HG03066 (cell line): ENCODE data around the gene KCNAB1.

Experiments used
- ATAC-seq: cut with Tn5 transposase; IDR thresholded peaks from one replicate; pipeline ENCODE4 v1.9.1; 2021; ENCODE audit warnings: low read depth; ENCODE audit not compliant: unreplicated experiment

Gene KCNAB1

DNA sequence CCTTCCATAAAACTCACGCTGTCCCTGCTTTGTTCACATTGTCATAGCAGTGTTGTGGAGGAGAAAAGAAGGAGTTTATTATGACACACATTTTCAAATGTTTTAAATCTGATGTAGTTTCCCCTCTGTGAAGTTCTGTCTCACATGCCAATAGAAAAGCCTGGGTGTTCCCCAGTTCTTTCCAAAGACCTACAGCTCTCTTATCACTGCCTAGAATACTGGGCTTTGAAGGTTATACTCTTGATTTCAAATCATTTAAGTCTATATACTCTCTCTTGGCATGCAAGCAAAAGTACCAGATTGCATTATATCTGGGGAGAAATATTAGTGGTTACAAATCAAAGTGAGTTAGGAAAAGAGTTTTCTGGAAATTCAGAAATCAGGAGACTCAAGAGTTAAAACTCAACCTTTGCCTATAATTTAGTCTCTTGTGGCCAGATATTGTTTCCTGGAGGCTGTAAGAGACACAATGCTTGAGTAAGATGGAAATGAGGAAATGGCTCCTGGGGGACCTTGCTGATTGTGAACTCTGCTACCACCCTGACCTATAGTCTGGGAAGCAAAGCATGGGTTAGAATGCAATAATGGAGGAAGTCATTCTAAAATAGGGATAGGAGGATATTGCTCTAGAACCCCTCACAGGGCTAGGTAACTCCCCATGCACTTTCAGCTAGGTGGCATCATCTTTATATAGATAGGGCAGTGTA, 182.8 kb downstream of the KCNAB1 start:
- no peak for ATAC-seq

DNA sequence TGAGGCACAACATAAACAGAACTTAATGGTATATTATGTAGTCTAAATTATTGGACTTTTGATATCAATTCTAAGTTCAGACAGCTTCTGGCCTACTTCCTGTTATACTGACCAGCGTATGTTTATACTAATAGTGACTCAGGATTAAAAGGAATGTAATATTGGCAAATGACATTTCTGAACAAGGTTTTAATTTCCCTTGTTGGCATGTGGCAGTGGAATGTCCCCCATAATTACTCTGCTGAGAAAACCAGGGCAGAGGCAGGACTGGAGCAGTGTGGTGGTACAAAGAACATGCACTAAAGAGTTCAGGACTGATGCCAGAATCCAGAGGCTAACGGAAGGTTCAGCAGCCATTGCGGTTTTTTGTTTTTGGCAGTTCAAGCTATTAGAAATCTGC, 184.0 kb downstream of the KCNAB1 start:
- ATAC-seq = no peak

DNA sequence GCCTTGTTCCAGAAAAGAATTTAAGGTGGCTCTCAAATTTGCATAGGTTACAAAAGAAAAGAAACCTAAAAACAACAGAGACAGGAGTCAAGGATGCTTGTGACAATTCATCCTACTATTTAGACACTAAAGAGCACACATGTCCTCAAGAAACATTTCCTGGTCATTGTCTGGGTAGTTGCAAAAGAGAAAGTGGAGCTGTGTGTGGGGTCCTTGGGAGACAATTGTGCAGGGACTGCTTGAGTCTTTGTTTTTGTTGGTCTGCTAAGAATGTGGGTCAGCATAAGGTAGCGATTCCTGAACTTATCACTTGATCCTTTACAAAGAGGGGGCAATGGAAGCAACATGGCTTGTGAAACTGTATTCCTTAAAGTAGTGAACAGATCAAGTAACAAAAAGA, 185.3 kb downstream of the KCNAB1 start:
- ATAC-seq = no peak

DNA sequence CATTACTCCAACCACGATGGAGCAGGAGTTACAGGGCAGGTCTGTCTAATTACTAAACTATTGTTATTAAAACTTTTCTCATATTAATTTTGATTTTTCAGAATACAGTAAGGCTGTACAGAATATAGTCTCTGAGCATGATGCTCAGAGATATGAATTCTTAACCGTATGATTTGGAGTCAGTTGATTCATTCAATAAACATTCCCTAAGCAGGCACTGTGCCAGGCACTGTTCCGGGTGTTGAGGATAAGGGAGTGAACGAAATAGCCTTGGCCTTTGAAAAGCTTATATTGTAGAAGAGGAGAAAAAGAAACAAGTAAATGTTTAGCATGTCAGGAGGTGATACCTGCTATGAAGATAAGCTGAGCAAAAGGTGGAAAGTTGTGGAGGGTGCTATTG, 187.3 kb downstream of the KCNAB1 start:
- ATAC-seq = no peak

DNA sequence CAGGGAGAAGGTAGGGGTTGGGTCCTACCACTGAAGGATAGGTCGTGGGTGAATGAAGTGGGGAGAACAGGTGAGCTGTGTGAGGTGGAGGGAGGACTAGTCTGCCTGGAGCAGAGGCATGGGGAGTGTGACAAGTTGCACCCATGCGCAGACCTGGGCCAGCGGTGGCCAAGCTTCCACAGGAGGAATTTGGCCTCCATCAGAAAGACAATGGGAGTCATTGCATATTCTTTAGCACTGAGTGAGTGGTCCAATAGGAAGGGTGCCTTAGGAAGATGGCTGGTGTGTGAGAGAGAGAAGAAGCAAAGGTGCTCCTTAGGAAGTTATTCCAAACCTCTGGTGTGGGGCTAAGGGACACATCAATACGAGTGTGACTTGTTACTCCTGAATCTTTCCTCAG, 191.1 kb downstream of the KCNAB1 start:
- ATAC-seq = no peak

DNA sequence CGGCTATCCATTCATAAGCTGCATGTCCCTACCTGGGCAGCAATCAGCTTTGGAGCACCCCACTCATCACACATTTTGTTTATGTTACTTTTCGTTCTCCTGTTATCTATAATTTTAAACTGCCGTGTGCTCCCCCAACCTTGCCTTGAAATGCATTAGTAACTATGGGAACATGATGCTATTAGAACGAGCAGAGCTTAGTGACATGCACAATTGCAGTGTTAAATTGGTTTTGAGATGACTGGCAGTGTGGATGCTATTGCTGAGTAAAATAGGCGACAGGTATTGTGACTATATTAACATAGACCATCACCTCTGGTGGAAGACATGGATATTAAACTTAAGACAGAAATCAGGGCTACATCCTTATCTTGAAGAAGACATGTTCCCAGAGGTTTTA, 191.6 kb downstream of the KCNAB1 start:
- ATAC-seq = no peak

DNA sequence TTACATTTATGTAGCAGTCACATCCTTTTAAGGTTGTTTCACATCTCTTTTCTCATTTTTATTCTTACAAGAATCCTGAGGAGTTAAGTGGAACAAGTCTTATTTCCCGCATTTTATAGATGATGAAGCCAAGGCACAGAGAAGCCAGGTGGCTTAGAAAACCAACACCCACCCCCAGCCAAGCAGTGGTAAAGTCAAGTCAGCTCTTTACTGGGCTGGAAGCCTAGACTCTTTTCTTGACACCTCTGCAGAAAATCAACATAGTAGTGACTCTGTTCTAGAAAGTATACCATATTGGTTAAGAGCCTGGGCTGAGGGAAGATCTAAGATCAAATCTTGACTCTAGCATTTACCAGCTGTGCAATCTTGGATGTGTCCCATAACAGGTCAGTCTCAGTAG, 195.7 kb downstream of the KCNAB1 start:
- ATAC-seq = no peak

DNA sequence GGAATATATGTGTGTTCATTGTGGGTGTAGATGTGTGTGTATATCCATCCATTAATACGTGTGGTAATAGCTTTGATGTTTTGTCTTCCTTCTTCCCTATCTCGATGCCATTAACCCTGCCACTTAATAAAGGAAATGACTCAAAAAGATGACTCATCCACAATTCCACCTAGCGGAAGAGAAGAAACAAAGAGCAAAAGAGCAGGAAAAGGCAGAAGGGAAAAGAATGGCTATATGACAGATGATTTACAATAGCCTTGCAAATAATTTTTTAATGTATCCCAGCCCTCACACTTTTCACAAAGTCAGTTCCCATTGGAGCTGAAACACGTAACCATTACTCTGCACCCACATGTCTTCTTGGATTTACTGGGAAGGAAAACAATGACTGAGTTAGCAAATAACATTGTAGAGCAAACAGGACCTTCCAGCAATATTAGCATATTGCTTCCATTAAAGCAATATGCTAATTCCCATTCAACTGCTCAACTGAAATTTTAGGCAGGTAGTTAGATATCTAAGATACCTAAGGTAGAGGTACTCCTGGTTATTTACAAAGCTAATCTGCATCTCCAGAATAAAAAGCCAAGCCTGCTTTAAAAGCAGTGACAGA, 197.2 kb downstream of the KCNAB1 start:
- ATAC-seq = no peak

DNA sequence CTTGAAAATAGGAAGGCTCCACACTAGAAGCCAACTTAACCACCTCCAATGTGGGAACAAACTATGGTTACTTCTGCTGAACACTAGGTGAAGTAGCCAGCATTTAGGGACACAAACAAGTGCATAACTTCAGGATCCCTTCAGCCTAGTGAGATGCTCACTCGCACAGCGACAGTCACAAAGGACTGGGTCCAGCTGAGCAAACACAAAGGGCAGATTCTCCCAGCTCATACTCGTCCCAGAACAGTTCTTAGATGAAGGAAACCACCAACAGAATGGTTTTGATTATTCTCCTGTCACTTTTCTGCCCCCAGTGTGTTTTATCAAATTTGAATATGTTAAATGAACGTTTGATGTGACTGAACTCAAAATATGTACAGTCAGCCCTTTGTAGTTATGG, 201.6 kb downstream of the KCNAB1 start:
- ATAC-seq = no peak

DNA sequence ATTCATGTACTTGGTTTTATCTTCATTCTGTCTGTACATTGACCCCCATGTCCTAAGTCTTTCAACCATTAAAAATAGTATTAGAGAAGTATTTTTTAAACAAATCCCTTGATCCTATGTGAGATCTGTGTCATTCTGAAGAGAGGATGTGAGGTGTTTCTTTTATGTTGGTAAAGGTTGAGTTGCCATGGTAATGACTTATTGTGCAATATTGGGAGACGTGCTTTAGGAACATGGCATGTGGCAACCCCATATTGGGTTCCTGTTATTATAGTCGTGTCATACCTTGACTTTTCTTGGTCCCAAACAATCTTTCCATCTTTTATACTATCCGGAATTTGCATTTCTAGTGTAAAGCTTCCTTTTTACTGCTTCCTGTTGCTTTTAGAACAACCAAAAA, 203.1 kb downstream of the KCNAB1 start:
- no peak for ATAC-seq

DNA sequence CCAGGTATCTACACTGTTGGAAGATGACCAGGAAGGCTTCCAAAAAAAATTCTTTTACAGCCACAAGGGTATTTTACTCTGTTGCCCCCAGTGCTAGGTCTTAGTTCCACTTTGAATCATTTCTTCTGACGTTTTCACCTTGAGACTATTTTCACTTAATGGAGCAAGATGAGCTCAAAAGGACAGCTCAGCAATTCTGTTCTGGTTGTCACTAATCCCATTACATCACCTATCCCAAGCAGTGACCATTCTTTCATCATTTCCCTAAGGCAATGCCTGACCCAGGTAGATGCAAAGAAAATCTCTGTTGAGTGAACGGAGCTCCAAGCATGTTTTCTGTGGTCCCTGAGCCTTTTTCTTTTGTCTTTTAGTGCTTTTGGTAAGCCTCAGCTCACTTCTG, 210.0 kb downstream of the KCNAB1 start:
- no peak for ATAC-seq

DNA sequence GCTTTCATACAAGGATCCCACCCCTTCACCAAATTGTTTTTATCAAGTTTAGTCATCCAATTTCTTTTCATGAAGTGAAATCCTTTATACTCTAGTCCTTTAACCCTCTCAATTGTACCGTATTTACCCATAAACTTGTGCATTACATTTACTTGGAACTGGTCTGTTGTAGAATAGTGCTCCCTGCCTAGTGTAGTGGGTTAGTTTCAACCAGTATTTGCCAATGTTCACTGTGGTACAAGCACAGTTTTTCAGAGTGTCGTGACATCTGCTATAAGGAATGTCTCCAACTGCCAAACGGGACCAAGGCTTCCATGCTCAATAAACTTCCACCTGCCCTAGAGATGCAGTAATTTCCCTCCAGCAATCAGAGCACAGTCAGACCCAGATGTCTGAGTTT, 211.9 kb downstream of the KCNAB1 start:
- no peak for ATAC-seq

DNA sequence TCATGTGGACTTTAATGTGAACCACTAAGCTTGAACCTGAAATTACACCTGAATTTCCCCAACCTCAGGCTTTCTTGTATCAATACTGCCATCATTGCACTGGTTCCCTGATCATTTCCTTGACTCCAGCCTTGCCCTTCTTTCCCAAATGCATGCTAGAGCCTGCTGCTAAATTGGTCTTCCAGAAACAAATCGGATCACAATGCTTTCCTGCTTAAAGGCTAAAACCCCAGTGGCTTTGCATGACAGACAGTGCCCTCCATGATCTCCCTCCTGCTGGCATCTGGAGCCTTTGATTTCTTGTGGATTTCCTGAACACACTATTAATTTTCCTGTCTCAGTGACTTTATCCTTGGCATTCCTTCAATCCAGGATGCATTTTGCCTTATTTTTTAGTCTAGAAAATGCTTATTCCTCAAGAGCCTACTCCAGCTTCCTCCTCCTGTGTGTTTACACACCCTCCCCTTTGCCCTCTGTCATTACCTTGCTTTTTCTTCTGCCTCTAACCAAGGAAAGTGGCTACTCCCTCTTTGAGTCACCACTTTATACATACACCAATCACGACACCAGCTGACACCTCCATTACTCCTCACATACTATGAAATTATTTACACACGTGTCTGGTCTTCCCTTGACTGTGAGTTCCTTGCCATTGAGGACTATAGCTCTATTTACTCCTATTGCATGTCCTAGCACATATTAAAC, 214.6 kb downstream of the KCNAB1 start:
- ATAC-seq = no peak

DNA sequence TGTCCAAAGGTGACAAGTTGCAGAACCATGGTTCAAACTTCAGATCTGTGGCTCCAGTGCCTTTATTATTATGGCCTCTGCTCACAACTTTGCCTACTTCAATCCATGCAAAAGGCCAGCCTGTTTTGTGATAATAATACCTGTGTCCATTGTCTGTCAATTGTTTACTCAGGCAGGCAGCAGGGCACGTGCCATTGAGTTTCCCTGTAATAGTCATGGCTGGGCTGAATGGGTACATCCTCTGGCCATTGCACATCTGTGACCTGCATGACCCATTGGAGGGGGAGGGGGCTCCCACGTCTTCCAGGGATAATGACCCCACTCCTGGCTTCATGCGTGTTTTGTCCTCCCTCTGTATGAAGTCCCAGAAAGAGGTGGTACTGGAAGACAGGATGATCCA, 219.1 kb downstream of the KCNAB1 start:
- no peak for ATAC-seq

DNA sequence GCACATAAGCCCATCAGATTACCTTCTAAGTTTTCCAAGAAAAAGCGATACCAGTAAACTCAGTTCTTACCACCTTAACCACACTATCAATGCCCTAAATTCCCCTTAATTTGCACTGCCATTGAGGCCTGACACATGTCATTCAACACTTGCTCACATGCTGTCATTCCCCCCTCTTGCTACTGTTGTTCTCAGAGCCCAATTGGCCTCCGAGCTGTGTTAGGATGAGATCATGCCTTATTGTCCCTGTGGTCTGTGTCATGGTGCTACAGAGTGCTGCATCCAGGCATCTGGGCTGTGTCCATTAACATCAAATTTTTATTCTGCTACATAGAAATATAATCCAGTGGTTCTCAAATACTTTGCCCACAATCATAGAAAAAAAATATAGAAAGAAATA, 221.0 kb downstream of the KCNAB1 start:
- no peak for ATAC-seq

DNA sequence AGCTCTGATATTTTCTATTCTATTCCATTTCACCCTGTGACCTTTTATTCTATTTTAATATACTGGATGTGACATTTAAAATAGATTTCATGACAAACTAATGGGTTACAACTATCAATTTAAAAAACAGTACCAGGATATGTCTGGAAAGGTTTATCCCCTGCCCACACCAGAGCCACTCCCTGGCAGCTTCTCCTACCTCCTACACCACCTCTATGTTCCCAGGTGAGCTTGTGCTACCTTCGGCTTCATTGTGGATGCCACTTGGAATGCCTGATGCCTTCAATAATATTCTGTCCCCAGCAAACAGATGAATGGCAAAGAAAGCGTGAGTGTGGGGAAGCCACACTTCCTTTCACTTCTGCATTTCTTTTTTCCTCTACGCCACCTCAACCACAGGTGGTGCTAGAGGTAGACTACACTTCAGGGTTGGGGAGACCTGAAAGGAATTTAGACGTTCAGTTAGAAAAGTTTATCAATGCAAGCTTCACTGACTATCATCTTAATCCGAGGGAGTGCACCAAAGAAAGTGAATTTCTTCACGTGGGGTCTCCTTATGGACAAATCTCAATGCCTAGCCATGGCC, 221.5 kb downstream of the KCNAB1 start:
- peak; percentile 100 for ATAC-seq

DNA sequence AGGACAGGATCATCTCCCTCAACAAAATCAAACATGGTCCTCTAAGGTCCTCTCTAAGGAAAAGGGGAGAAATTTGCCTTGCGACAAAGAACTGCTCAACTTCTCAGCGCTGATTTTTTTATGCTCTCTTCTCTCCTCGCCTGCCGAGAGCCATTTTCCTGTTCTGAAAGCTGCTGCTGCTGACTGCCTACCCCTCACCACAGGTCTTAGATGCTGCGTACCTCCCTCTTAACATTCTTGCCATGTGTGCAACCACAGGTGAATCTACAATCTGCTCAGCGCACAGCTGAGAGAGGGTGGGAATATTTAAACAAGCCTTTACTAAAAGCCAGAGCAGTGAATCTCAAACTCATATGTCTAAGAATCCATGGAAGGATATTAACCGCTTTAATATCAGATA, 223.8 kb downstream of the KCNAB1 start:
- ATAC-seq = no peak

DNA sequence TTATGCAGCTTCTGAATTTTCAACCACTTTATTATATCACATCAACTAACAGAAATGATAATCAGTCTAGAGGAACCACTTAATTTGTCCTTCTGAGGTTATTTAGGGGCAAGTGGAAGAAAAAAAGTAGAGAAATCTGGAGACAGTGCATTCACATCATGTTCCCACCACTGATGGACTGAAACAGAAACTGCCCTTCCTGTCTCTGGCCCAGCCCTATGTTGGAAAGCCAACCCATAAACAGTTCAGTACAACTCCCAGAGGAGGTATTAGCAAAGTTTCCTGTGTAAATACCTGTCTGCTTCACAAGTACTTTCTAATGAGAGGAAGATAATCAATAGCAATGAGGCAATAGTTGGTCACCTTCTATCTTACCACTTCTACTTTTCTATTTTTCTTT, 228.7 kb downstream of the KCNAB1 start:
- ATAC-seq = no peak

DNA sequence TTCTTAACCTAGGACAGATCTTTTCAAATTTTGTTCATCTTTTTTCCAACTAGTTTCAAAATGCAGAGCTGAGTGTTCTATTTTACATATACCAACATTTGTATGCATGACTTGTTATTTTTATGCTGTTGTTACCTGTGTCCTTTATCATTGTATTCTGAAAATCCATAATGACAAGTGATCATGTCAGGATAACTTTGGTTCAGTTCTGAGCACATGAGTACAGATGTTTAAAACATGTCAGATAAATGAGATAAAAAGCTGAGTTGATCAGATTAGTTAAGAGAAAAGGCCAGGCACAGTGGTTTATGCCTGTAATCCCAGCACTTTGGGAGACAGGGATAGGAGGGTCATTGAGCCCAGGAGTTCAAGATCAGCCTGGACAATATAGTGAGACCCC, 229.6 kb downstream of the KCNAB1 start:
- no peak for ATAC-seq

DNA sequence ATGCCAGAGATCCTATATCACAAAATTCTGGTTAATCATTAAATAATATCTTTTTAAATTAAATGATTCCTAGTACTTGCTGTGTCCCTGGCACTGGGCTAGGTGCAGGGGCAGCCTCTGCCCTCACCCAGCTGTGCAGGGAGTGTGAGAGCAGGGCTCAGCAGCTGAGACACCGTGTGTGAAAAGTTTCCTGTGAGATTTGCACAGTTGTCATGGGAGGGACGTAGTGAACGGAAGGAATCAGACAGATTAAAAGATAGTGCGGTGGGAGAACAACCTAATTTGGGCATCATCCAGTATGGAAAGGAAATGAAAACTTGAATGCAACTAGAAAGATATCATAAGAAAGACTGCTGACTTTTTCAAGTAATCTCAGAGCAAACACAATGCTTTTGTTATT, 230.4 kb downstream of the KCNAB1 start:
- no peak for ATAC-seq

DNA sequence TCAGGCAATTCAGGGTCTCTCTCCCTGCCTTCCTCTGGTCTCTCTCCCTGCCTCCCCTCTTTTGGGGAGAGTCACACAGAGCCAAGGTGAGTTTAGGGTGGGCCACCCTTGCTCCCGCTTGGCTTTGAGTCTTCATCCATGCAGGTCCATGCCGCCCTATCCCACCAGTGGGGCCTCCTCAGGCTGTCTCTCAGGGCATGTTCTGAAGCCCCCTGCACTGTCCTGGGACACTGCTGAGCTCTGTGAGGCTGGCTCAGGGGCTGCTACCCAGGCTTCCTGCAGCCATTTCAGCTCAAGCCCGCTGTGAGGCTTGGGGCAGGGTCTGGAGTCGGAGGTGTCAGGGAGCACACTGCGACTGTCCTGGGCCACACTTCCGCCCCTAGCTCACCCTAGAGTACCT, 231.4 kb downstream of the KCNAB1 start:
- no peak for ATAC-seq

DNA sequence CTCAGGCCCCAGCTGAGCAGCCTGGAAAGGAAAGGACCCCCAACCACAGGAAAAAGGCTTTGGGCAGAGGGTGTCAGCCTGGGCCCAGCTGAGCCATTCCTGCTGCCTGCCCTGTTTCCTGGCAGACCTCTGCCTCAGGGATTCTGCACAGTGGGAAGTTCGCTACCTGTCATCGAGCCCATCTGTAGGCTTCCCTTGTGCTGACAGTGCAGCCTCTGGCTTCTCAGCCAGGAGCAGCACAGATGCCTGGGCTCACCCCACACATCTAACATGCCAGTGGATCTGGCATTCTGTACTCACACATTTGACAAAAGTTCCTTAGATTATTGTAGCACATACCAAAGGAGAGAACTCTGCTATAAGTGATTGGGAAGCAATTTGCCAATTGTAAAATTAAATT, 232.3 kb downstream of the KCNAB1 start:
- no peak for ATAC-seq
